ENCODE data around the gene WDR87. TPM values are rescaled to one million over a fixed set of nuclear protein-coding genes. Genes with fewer than 3 reads are reported as not detected.

WDR87 gene
- total RNA-seq, 1 donor from 2014 or later: not detected

GRCh38 chr19:37936886-37937285 is 30.5 kb upstream of the WDR87 start:
- peaks cover 28% of the 10 kb centered on the region for H3K36me3 Mint-ChIP-seq (ENCODE audit: unreplicated experiment)
- H3K27ac Mint-ChIP-seq (ENCODE audit: unreplicated experiment): no peak overlapping the region
- peaks cover 22% of the 10 kb centered on the region for H3K9me3 Mint-ChIP-seq (ENCODE audit: unreplicated experiment)
- H3K4me3 Mint-ChIP-seq (ENCODE audit: unreplicated experiment): no peak overlapping the region
- no peak for DNase-seq
- H3K27me3 Mint-ChIP-seq (ENCODE audit: unreplicated experiment): peaks cover 15% of the 10 kb centered on the region
- H3K4me1 Mint-ChIP-seq (ENCODE audit: low read depth, unreplicated experiment): peaks cover 46% of the 10 kb centered on the region
- TF ChIP-seq CTCF (IDR thresholded peaks at IDR 0.05; ENCODE audit: partially characterized antibody, unreplicated experiment): no peak

GRCh38 chr19:37936166-37936565 is 29.8 kb upstream of the WDR87 start:
- Mint-ChIP-seq H3K36me3 (ENCODE audit: unreplicated experiment) (peaks cover 28% of the 10 kb centered on the region), H3K4me1 (ENCODE audit: low read depth, unreplicated experiment) (peaks cover 42% of the 10 kb centered on the region), H3K27ac (ENCODE audit: unreplicated experiment) (no peak overlapping the region), H3K4me3 (ENCODE audit: unreplicated experiment) (no peak overlapping the region), H3K9me3 (ENCODE audit: unreplicated experiment) (peaks cover 22% of the 10 kb centered on the region), H3K27me3 (ENCODE audit: unreplicated experiment) (peaks cover 15% of the 10 kb centered on the region)
- DNase-seq: no peak
- TF ChIP-seq CTCF (IDR thresholded peaks at IDR 0.05; ENCODE audit: partially characterized antibody, unreplicated experiment): no peak

GRCh38 chr19:37935341-37935740 is 28.9 kb upstream of the WDR87 start:
- Mint-ChIP-seq H3K27ac (ENCODE audit: unreplicated experiment) (no peak overlapping the region), H3K4me1 (ENCODE audit: low read depth, unreplicated experiment) (peaks cover 36% of the 10 kb centered on the region), H3K4me3 (ENCODE audit: unreplicated experiment) (peak overlapping the region; percentile 34)

GRCh38 chr19:37933937-37934358 is 27.6 kb upstream of the WDR87 start:
- Mint-ChIP-seq H3K36me3 (ENCODE audit: unreplicated experiment) (peaks cover 26% of the 10 kb centered on the region), H3K4me3 (ENCODE audit: unreplicated experiment) (peak overlapping the region; percentile 85), H3K4me1 (ENCODE audit: low read depth, unreplicated experiment) (peaks cover 35% of the 10 kb centered on the region), H3K27me3 (ENCODE audit: unreplicated experiment) (peaks cover 14% of the 10 kb centered on the region), H3K9me3 (ENCODE audit: unreplicated experiment) (peaks cover 18% of the 10 kb centered on the region), H3K27ac (ENCODE audit: unreplicated experiment) (peak overlapping the region; percentile 97)
- DNase-seq: peak; percentile 54
- no peak for TF ChIP-seq CTCF (IDR thresholded peaks at IDR 0.05; ENCODE audit: partially characterized antibody, unreplicated experiment)

More at GRCh38 chr19:37935341-37935740, 28.9 kb upstream of the WDR87 start:
- TF ChIP-seq CTCF (IDR thresholded peaks at IDR 0.05; ENCODE audit: partially characterized antibody, unreplicated experiment): no peak
- Mint-ChIP-seq H3K9me3 (ENCODE audit: unreplicated experiment) (peaks cover 22% of the 10 kb centered on the region), H3K36me3 (ENCODE audit: unreplicated experiment) (peaks cover 28% of the 10 kb centered on the region), H3K27me3 (ENCODE audit: unreplicated experiment) (peaks cover 15% of the 10 kb centered on the region)
- no peak for DNase-seq

- Mint-ChIP-seq H3K36me3 (ENCODE audit: unreplicated experiment) (peaks cover 23% of the 10 kb centered on the region), H3K4me1 (ENCODE audit: low read depth, unreplicated experiment) (peaks cover 38% of the 10 kb centered on the region), H3K27me3 (ENCODE audit: unreplicated experiment) (peaks cover 14% of the 10 kb centered on the region), H3K9me3 (ENCODE audit: unreplicated experiment) (peaks cover 20% of the 10 kb centered on the region), H3K4me3 (ENCODE audit: unreplicated experiment) (peak overlapping the region; percentile 85), H3K27ac (ENCODE audit: unreplicated experiment) (peak overlapping the region; percentile 97)
- no peak for TF ChIP-seq CTCF (IDR thresholded peaks at IDR 0.05; ENCODE audit: partially characterized antibody, unreplicated experiment)
- peak; percentile 54 for DNase-seq
Measured at GRCh38 chr19:37932985-37933936, 26.9 kb upstream of the WDR87 start.
